DND-41 (cell line): ENCODE results near the gene TMTC2.

Experiments used
- ATAC-seq: fragments of 200-7000 bp; cut with Tn5 transposase; 3 replicates; pipeline ENCODE4 v1.9.1; 2021; ENCODE audit warnings: low read depth; ENCODE audit not compliant: insufficient read depth
- DNase-seq: peaks from one replicate; pipeline ENCODE4 v3.0.0-alpha.2; 2020
- H2AFZ ChIP-seq: 2 replicates; pipeline ENCODE4 v1.6.0; 2012; ENCODE audit warnings: low read depth, low read length
- H3K27ac ChIP-seq: 2 replicates; pipeline ENCODE4 v1.5.1; 2012; ENCODE audit warnings: low read length, inconsistent platforms
- H3K27me3 ChIP-seq: fragments of 200-600 bp; sonication (generic); 2 replicates; pipeline ENCODE4 v1.6.0; 2012; ENCODE audit warnings: low read length, mild to moderate bottlenecking, inconsistent platforms; ENCODE audit not compliant: insufficient read depth, poor library complexity
- H3K36me3 ChIP-seq: 2 replicates; pipeline ENCODE4 v1.5.1; 2012; ENCODE audit warnings: low read length, inconsistent platforms; ENCODE audit not compliant: insufficient read depth
- H3K4me1 ChIP-seq: 2 replicates; pipeline ENCODE4 v1.5.1; 2012; ENCODE audit warnings: mild to moderate bottlenecking, low read length; ENCODE audit not compliant: insufficient read depth
- H3K4me2 ChIP-seq: 2 replicates; pipeline ENCODE4 v1.6.0; 2012; ENCODE audit warnings: mild to moderate bottlenecking, moderate library complexity, low read length, inconsistent platforms; ENCODE audit not compliant: insufficient read depth
- H3K4me3 ChIP-seq, 2 experiments: fragments of 200-600 bp in 1 of 2; shearing (Covaris generic) in 1 of 2; 2 replicates each; pipeline ENCODE4 v1.5.1; 2012 to 2016; ENCODE audit warnings: inconsistent platforms in 2 of 2, low read length in 2 of 2, mild to moderate bottlenecking in 2 of 2, low read depth in 1 of 2, moderate library complexity in 1 of 2
- H3K79me2 ChIP-seq: 2 replicates; pipeline ENCODE4 v1.6.0; 2012; ENCODE audit warnings: low read length, inconsistent platforms; ENCODE audit not compliant: insufficient read depth
- H3K9ac ChIP-seq: 2 replicates; pipeline ENCODE4 v1.6.0; 2012; ENCODE audit warnings: low read depth, mild to moderate bottlenecking, inconsistent platforms, low read length, moderate library complexity
- H3K9me3 ChIP-seq: 2 replicates; pipeline ENCODE4 v1.5.1; 2012; ENCODE audit warnings: low read length, moderate library complexity, mild to moderate bottlenecking, inconsistent platforms; ENCODE audit not compliant: insufficient read depth, severe bottlenecking
- H4K20me1 ChIP-seq: 2 replicates; pipeline ENCODE4 v1.6.0; 2012; ENCODE audit warnings: low read length; ENCODE audit not compliant: insufficient read depth
- CTCF ChIP-seq: IDR thresholded peaks from 2 replicates; pipeline ENCODE4 v1.5.1; 2012; ENCODE audit warnings: borderline replicate concordance, low read length, moderate library complexity, mild to moderate bottlenecking; ENCODE audit not compliant: poor library complexity, severe bottlenecking; ENCODE audit errors: extremely low read depth
- EZH2 ChIP-seq: IDR thresholded peaks from 3 replicates; pipeline ENCODE4 v1.6.1; 2012; ENCODE audit warnings: borderline replicate concordance, low read depth, mild to moderate bottlenecking, moderate library complexity, low read length, inconsistent platforms; ENCODE audit not compliant: severe bottlenecking

Gene TMTC2

DNA sequence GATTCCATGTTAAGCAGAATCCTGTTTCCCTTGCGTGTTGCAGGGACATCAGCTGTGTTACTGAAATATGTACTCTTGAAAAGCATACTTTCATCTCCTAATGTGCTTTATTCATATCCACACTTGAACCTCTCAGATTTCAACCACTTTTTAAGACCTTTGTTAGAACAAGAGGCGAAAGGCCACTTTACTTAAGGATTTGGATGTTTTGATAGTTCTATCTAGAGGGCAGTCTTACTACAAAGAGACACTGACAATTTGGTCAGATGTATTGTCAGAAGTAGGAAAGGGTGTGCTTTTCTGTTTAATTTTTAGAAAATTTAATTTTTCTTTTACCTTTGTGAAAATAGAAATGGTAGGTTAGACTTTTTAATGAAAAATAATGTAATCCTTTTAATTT is 267.9 kb downstream of the TMTC2 start:
- no peak for TF ChIP-seq CTCF
- TF ChIP-seq EZH2, result no peak
- no peak for DNase-seq
- H3K9me3 ChIP-seq, result no peaks in the 10 kb centered on the region
- no peaks in the 10 kb centered on the region for H3K27me3 ChIP-seq
- H4K20me1 ChIP-seq, result no peaks in the 10 kb centered on the region
- no peak overlapping the region for H3K9ac ChIP-seq
- no peak for ATAC-seq
- H3K36me3 ChIP-seq, result no peaks in the 10 kb centered on the region
- no peak overlapping the region for H2AFZ ChIP-seq
- H3K4me3 ChIP-seq, result no peak overlapping the region
- no peak overlapping the region for H3K4me2 ChIP-seq
- no peaks in the 10 kb centered on the region for H3K79me2 ChIP-seq
- no peak overlapping the region for H3K27ac ChIP-seq
- no peaks in the 10 kb centered on the region for H3K4me1 ChIP-seq

- Histone ChIP-seq H3K4me2 (no peak overlapping the region), H3K4me1 (no peaks in the 10 kb centered on the region), H3K9ac (no peak overlapping the region), H3K4me3 (no peak overlapping the region), H3K27me3 (no peaks in the 10 kb centered on the region), H3K79me2 (no peaks in the 10 kb centered on the region), H3K36me3 (no peaks in the 10 kb centered on the region), H3K9me3 (no peaks in the 10 kb centered on the region), H3K27ac (no peak overlapping the region), H2AFZ (no peak overlapping the region), H4K20me1 (no peaks in the 10 kb centered on the region)
- no peak for DNase-seq
- no peak for TF ChIP-seq CTCF
- no peak for TF ChIP-seq EZH2
- no peak for ATAC-seq
Measured at GRCh38 chr12:82955043-82955442, 268.3 kb downstream of the TMTC2 start.

DNA sequence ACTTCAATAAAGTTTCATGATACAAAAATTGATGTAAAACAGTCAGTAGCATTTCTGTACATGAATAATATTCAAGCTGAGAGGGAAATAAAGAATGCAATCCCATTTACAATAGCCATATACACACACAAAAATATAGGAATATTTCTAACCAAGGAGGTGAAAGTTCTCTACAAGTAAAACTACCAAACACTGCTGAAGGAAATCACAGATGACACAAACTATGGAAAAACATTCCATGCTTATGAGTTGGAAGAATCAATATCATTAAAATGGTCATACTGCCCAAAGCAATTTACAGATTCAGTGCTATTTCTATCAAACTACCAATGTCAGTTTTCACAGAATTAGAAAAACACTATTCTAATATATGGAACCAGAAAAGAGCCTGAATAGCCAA is 272.3 kb downstream of the TMTC2 start:
- no peak overlapping the region for H3K27ac ChIP-seq
- DNase-seq (no peak), ATAC-seq (no peak)
- H3K4me2 ChIP-seq, result no peak overlapping the region
- H3K4me3 ChIP-seq, result no peak overlapping the region
- H3K9me3 ChIP-seq, result no peaks in the 10 kb centered on the region
- no peak overlapping the region for H2AFZ ChIP-seq
- no peaks in the 10 kb centered on the region for H3K79me2 ChIP-seq
- H3K27me3 ChIP-seq, result no peaks in the 10 kb centered on the region
- no peaks in the 10 kb centered on the region for H3K36me3 ChIP-seq
- no peak overlapping the region for H3K9ac ChIP-seq
- H3K4me1 ChIP-seq, result no peaks in the 10 kb centered on the region
- no peaks in the 10 kb centered on the region for H4K20me1 ChIP-seq
- TF ChIP-seq CTCF (no peak), EZH2 (no peak)

GRCh38 chr12:82959821-82960220 is 273.1 kb downstream of the TMTC2 start:
- Histone ChIP-seq H3K9ac (no peak overlapping the region), H3K27me3 (no peaks in the 10 kb centered on the region), H3K9me3 (no peaks in the 10 kb centered on the region), H4K20me1 (no peaks in the 10 kb centered on the region), H3K4me3 (no peak overlapping the region), H2AFZ (no peak overlapping the region), H3K79me2 (no peaks in the 10 kb centered on the region), H3K27ac (no peak overlapping the region), H3K36me3 (no peaks in the 10 kb centered on the region), H3K4me2 (no peak overlapping the region), H3K4me1 (no peaks in the 10 kb centered on the region)
- no peak for TF ChIP-seq CTCF
- no peak for TF ChIP-seq EZH2
- DNase-seq (no peak), ATAC-seq (no peak)
